Measurements from ENCODE around the gene PDCD2L. TPM values are rescaled to one million over a fixed set of nuclear protein-coding genes. Genes with fewer than 3 reads are reported as not detected.

Gene PDCD2L
- polyA plus RNA-seq, 2 donors: 6.9 to 10.9 TPM

DNA sequence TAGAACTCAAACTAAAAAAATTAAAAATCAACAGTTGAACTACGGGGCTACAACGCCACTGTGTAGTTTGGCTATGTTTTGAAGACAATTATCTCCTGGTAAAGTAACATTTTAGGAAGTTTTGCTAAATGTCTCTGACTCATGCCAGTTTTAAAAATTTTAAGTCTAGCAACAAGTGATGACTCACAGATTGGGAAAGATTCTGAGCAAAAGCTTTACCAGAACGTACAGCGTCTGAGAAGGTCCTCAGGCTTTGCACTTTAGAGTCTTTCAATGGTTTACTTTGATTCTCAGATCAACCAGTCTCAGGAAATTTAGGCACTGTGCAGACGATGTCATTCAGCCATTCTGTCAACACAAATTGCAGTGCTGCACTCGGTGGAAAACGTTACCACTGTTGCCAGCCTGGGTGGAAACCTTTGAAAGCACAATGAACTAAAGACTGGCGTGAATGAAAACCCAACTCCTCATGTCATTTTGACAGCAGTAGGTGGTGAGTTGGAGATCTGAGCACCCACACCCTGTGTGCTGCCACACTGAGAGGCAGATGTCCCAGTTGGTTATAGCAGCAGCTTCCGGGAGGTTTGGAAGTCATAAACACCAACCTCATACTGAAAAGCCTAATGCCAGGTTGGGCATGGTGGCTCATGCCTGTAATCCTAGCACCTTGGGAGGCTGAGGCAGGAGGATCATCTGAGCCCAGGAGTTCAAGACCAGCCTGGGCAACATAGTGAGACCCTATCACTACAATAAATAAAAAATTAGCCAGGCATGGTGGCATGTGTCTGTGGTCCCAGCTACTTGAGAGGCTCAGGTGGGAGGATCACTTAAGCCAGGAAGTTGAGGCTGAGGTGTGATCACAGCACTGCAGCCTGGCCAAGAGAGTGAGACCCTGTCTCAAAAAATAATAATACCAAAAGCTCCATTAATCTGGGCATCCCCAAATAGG lies 71.1 kb downstream of the PDCD2L start:
- H3K9me3 ChIP-seq (ENCODE audit: control insufficient read depth in 2 of 2, insufficient read depth in 1 of 2, low read depth in 1 of 2, low read length in 1 of 2): no peaks in the 10 kb centered on the region
- H3K4me3 ChIP-seq (ENCODE audit: low read depth in 1 of 2, low read length in 2 of 2): no peak overlapping the region
- peaks cover 0 to 6% of the 10 kb centered on the region in 2 donors for H3K4me1 ChIP-seq (ENCODE audit: control insufficient read depth in 2 of 2, insufficient read depth in 2 of 2, low read length in 1 of 2)
- H3K27me3 ChIP-seq (ENCODE audit: control insufficient read depth in 1 of 2, insufficient read depth in 2 of 2, low read length in 2 of 2): no peaks in the 10 kb centered on the region
- peak overlapping the region; percentile 65 to 71 for H3K27ac ChIP-seq (ENCODE audit: low read depth in 2 of 2, low read length in 1 of 2)
- 25 to 40% methylated on average over 9 of the region's 9 CpGs for WGBS, 2 donors
- H3K36me3 ChIP-seq (ENCODE audit: control insufficient read depth in 2 of 2, insufficient read depth in 2 of 2, low read length in 1 of 2): peaks cover 4 to 5% of the 10 kb centered on the region in 2 donors

Other genes starting within 250 kb of the PDCD2L start
- gene LSM14A, start 231.9 kb upstream of the PDCD2L start, polyA plus RNA-seq: 10 to 100 TPM; 31.4 to 57.2 TPM
- 1 to 10 TPM; 4.6 to 6.8 TPM for gene GARRE1, start 149.8 kb upstream of the PDCD2L start, polyA plus RNA-seq
- gene GPI, start 39.2 kb upstream of the PDCD2L start, polyA plus RNA-seq: 100 to 1,000 TPM in 1 of 2 donors, 10 to 100 TPM in 1; 64.3 to 125 TPM
- 10 to 100 TPM; 42.5 to 54.3 TPM for gene UBA2, start 24.0 kb downstream of the PDCD2L start, polyA plus RNA-seq
- gene WTIP, start 77.4 kb downstream of the PDCD2L start, polyA plus RNA-seq: 1 to 10 TPM; 1.3 to 2.8 TPM

All from esophagus (tissue), 2 donors.